H1 (cell line): ENCODE results near the gene PSMB4. TPM values are rescaled to one million over a fixed set of nuclear protein-coding genes. Genes with fewer than 3 reads are reported as not detected.

ENCODE experiments used
- CTCF ChIA-PET: fragments of 300-600 bp; sonication (Branson Sonifier 250); formaldehyde crosslinking; loops from one replicate; lab custom pipeline; 2021; ENCODE audit not compliant: partially characterized antibody; lab: Charles Lee
- POLR2A ChIA-PET: fragments of 300-600 bp; sonication (Branson Sonifier 250); formaldehyde crosslinking; loops from one replicate; lab custom pipeline; 2021; ENCODE audit warnings: inconsistent platforms; ENCODE audit not compliant: partially characterized antibody; lab: Charles Lee
- DNase-seq, 2 experiments: peaks; one replicate each; pipeline versions ENCODE4 v3.0.0 to v3.0.0-alpha.2; 2010 to 2022; ENCODE audit warnings: low spot score in 2 of 2, low read depth in 1 of 2, mixed read lengths in 1 of 2
- FAIRE-seq: peaks from 2 replicates; lab custom pipeline; 2011; peaks lifted over from hg19 to GRCh38; lab: Jason Lieb, UNC
- H2AFZ ChIP-seq: 2 replicates; pipeline ENCODE4 v1.8.1; 2012; ENCODE audit warnings: low read length, inconsistent platforms
- H2AK5ac ChIP-seq: 2 replicates; pipeline ENCODE4 v1.6.1; 2013; ENCODE audit warnings: low read depth, low read length
- H2BK120ac ChIP-seq: replicated peaks from 2 replicates; pipeline ENCODE3; 2013; ENCODE audit warnings: low read depth, low read length, inconsistent platforms
- H2BK12ac ChIP-seq: 2 replicates; pipeline ENCODE4 v1.6.1; 2013; ENCODE audit warnings: low read depth, low read length
- H2BK15ac ChIP-seq: 2 replicates; pipeline ENCODE4 v1.6.1; 2013; ENCODE audit warnings: low read length
- H2BK20ac ChIP-seq: 2 replicates; pipeline ENCODE4 v1.6.1; 2013; ENCODE audit warnings: low read length
- H2BK5ac ChIP-seq: 2 replicates; pipeline ENCODE4 v1.6.1; 2013; ENCODE audit warnings: low read depth, low read length
- H3K14ac ChIP-seq: 2 replicates; pipeline ENCODE4 v1.6.1; 2013; ENCODE audit warnings: inconsistent platforms; ENCODE audit not compliant: insufficient read length
- H3K18ac ChIP-seq: 2 replicates; pipeline ENCODE4 v1.6.1; 2013; ENCODE audit warnings: low read length; ENCODE audit errors: extremely low read depth
- H3K23ac ChIP-seq: 2 replicates; pipeline ENCODE4 v1.6.1; 2013; ENCODE audit warnings: inconsistent platforms; ENCODE audit not compliant: insufficient read length
- H3K23me2 ChIP-seq: 2 replicates; pipeline ENCODE4 v1.6.1; 2013; ENCODE audit warnings: low read depth, low read length
- H3K27ac ChIP-seq: 2 replicates; pipeline ENCODE4 v1.6.1; 2011; ENCODE audit warnings: low read depth, low read length, inconsistent platforms
- H3K27me3 ChIP-seq, 4 experiments: replicated peaks in 1 of 4; 1 replicate in 1 of 4; 2 replicates in 3 of 4; pipeline versions ENCODE4 v1.6.1 to v1.8.1; 2011 to 2013; ENCODE audit warnings: low read length in 3 of 4, mild to moderate bottlenecking in 3 of 4, inconsistent platforms in 2 of 4, mixed read lengths in 2 of 4, moderate library complexity in 1 of 4; ENCODE audit not compliant: control insufficient read depth in 3 of 4, insufficient read depth in 3 of 4; ENCODE audit errors: extremely low read depth in 1 of 4
- H3K36me3 ChIP-seq, 4 experiments: 2 replicates each; pipeline versions ENCODE4 v1.6.1 to v1.8.1; 2011 to 2013; ENCODE audit warnings: mild to moderate bottlenecking in 4 of 4, low read length in 3 of 4, moderate library complexity in 2 of 4, control low read depth in 1 of 4, inconsistent platforms in 1 of 4; ENCODE audit not compliant: insufficient read depth in 4 of 4, control insufficient read depth in 2 of 4
- H3K4ac ChIP-seq: replicated peaks from 2 replicates; pipeline ENCODE3; 2013; ENCODE audit warnings: low read length, low read depth, mixed read lengths, inconsistent platforms; ENCODE audit not compliant: insufficient read length
- H3K4me1 ChIP-seq, 4 experiments: replicated peaks in 1 of 4; 1 replicate in 1 of 4; 2 replicates in 3 of 4; pipeline versions ENCODE4 v1.6.1 to v1.8.1; 2011 to 2013; ENCODE audit warnings: low read length in 3 of 4, inconsistent platforms in 2 of 4, mixed read lengths in 1 of 4; ENCODE audit not compliant: insufficient read depth in 4 of 4, control insufficient read depth in 3 of 4
- H3K4me2 ChIP-seq, 2 experiments: 2 replicates each; pipeline versions ENCODE4 v1.6.1 to v1.8.1; 2011 to 2013; ENCODE audit warnings: low read depth in 2 of 2, low read length in 2 of 2, control low read depth in 1 of 2, inconsistent platforms in 1 of 2, mild to moderate bottlenecking in 1 of 2; ENCODE audit not compliant: insufficient read depth in 1 of 2
- H3K4me3 ChIP-seq, 4 experiments: fragments of 200-600, 300-600 bp in 1 of 4; sonication (generic), shearing (Covaris generic), sonication (Bioruptor Twin) in 1 of 4; 2 replicates each; pipeline versions ENCODE4 v1.5.1 to v1.8.1; 2011 to 2016; ENCODE audit warnings: low read length in 4 of 4, low read depth in 3 of 4, control low read depth in 2 of 4, inconsistent platforms in 2 of 4, mild to moderate bottlenecking in 2 of 4, mixed read lengths in 1 of 4, moderate library complexity in 1 of 4; ENCODE audit not compliant: insufficient read depth in 2 of 4; ENCODE audit errors: extremely low read depth in 1 of 4
- H3K56ac ChIP-seq: replicated peaks from 2 replicates; pipeline ENCODE3; 2013; ENCODE audit warnings: low read depth, mild to moderate bottlenecking, mixed read lengths, low read length, inconsistent platforms; ENCODE audit not compliant: insufficient read length
- H3K79me1 ChIP-seq: 2 replicates; pipeline ENCODE4 v1.6.1; 2013; ENCODE audit warnings: low read depth, low read length, control low read depth
- H3K79me2 ChIP-seq, 2 experiments: 2 replicates each; pipeline versions ENCODE4 v1.6.1 to v1.8.1; 2012 to 2013; ENCODE audit warnings: low read length in 2 of 2, mild to moderate bottlenecking in 2 of 2, inconsistent platforms in 1 of 2; ENCODE audit not compliant: insufficient read depth in 2 of 2, control insufficient read depth in 1 of 2
- H3K9ac ChIP-seq, 4 experiments: replicated peaks in 1 of 4; 1 replicate in 1 of 4; 2 replicates in 3 of 4; pipeline versions ENCODE4 v1.6.1 to v1.8.1; 2011 to 2013; ENCODE audit warnings: low read depth in 3 of 4, low read length in 3 of 4, control low read depth in 2 of 4, mild to moderate bottlenecking in 2 of 4, moderate library complexity in 2 of 4, inconsistent platforms in 1 of 4; ENCODE audit errors: extremely low read depth in 1 of 4
- H3K9me3 ChIP-seq, 2 experiments: 2 replicates each; pipeline versions ENCODE4 v1.6.1 to v1.8.1; 2012 to 2013; ENCODE audit warnings: mild to moderate bottlenecking in 2 of 2, moderate library complexity in 2 of 2, control low read depth in 1 of 2, inconsistent platforms in 1 of 2, low read depth in 1 of 2, low read length in 1 of 2, mixed read lengths in 1 of 2; ENCODE audit not compliant: insufficient read depth in 2 of 2
- H4K20me1 ChIP-seq, 2 experiments: replicated peaks in 1 of 2; 2 replicates each; pipeline versions ENCODE3 to v1.8.1; 2011 to 2013; ENCODE audit warnings: inconsistent platforms in 2 of 2, low read length in 2 of 2, mild to moderate bottlenecking in 1 of 2; ENCODE audit not compliant: insufficient read depth in 2 of 2, control insufficient read depth in 1 of 2
- H4K5ac ChIP-seq: 2 replicates; pipeline ENCODE4 v1.6.1; 2013; ENCODE audit warnings: low read length, low read depth, mixed read lengths, inconsistent platforms; ENCODE audit not compliant: insufficient read length
- H4K8ac ChIP-seq: 2 replicates; pipeline ENCODE4 v1.8.0; 2013; ENCODE audit warnings: mild to moderate bottlenecking, moderate library complexity, low read length, inconsistent platforms; ENCODE audit not compliant: insufficient read depth; ENCODE audit errors: extremely low read depth
- H4K91ac ChIP-seq: replicated peaks from 2 replicates; pipeline ENCODE3; 2013; ENCODE audit warnings: low read length, mixed read lengths, inconsistent platforms; ENCODE audit not compliant: insufficient read length
- KDM4A ChIP-seq: IDR thresholded peaks from one replicate; pipeline ENCODE4 v1.7.1; 2012; ENCODE audit warnings: low read depth, mild to moderate bottlenecking, moderate library complexity, low read length, inconsistent platforms; ENCODE audit not compliant: severe bottlenecking
- WGBS, 2 experiments: shearing (Covaris generic) in 1 of 2; methylation state at CpG; one replicate each; pipeline versions ENCODE4 v1.1.6 to v1.1.7; 2013 to 2015; ENCODE audit warnings: low lambda C conversion rate in 2 of 2, mixed read lengths in 2 of 2, inconsistent platforms in 1 of 2, low coverage in 1 of 2, missing lambda C conversion rate in 1 of 2; ENCODE audit not compliant: insufficient replicate concordance in 2 of 2, insufficient coverage in 1 of 2, insufficient read length in 1 of 2; ENCODE audit errors: extremely low coverage in 1 of 2, missing lambda C conversion rate in 1 of 2; 5-methylcytosine and 5-hydroxymethylcytosine counted together
- polyA plus RNA-seq, 7 experiments: library from polyadenylated mRNA; depleted of rRNA in 3 of 7; stranded (reverse) in 5 of 7; unstranded in 2 of 7; fragments of >200 nt in 5 of 7; fragments of 200-250 nt in 2 of 7; gene quantifications; 1 replicate in 5 of 7; 2 replicates in 1 of 7; 4 replicates in 1 of 7; pipeline versions ENCODE4 v1.2.1 to v1.2.3, GENCODE V29; 2011 to 2013; ENCODE audit warnings: missing spikeins in 2 of 7, mixed read lengths in 2 of 7
- total RNA-seq: library from RNA; stranded (reverse); fragmentation: NEBNext Ultra II Directional; extraction: Animal tissue kit (Norgen Biotek cat#: 25700); gene quantifications from 2 replicates; pipeline ENCODE4 v1.2.1, GENCODE V29; 2021

The PSMB4 gene
- total and polyA plus RNA-seq, 2 of the 8 experiments (the other 6 are each of a cell fraction or from before 2014, with no cell fraction given): 430 to 1,098 TPM

DNA sequence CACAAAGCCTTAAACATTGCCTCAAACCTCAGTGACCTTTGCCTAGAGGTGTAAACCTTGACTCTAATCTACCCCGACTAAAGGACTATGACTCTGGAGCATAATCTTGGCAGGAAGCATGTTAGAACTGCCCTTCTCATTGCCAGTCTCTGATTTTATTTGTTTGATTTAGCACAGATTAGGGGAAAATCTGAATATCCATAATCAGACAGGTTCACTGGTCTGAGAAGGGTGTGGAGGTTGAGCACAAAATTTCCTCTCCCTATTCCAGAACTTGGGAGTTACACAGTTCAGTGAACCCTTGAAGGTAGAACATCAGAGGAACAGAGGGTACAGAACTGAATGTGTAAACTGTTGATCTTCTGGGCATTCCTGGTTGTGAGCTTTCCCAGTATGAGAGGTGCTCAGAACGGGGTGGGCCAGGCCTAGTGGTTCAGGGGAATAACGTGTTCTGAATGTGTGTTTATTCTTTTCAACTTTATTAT lies 8.3 kb upstream of the PSMB4 start:
- H3K27me3 ChIP-seq: no peaks in the 10 kb centered on the region
- H2BK12ac ChIP-seq: no peak overlapping the region
- no peaks in the 10 kb centered on the region for H3K79me1 ChIP-seq
- WGBS, 2 experiments: 95% methylated on average over 3 of the region's 3 CpGs; no CpG with 5 or more reads in 1 of the 2 experiments
- H4K20me1 ChIP-seq: no peaks in the 10 kb centered on the region
- no peaks in the 10 kb centered on the region for H3K36me3 ChIP-seq
- H3K79me2 ChIP-seq: no peaks in the 10 kb centered on the region
- no peak overlapping the region for H2AK5ac ChIP-seq
- no peak overlapping the region for H3K14ac ChIP-seq
- H3K9ac ChIP-seq: no peak overlapping the region
- DNase-seq: no peak
- H4K91ac ChIP-seq: no peak overlapping the region
- no peak overlapping the region for H2BK15ac ChIP-seq
- H3K4ac ChIP-seq: no peak overlapping the region
- H3K4me1 ChIP-seq: no peaks in the 10 kb centered on the region
- no peak overlapping the region for H3K18ac ChIP-seq
- H4K8ac ChIP-seq: no peak overlapping the region
- TF ChIP-seq KDM4A: no peak
- TF ChIP-seq, all 59 proteins: peak for 0
- no peak overlapping the region for H2BK5ac ChIP-seq
- H2BK120ac ChIP-seq: no peak overlapping the region
- H2AFZ ChIP-seq: no peak overlapping the region
- H4K5ac ChIP-seq: no peak overlapping the region
- no peak overlapping the region for H2BK20ac ChIP-seq
- ChIA-PET POLR2A (interaction anchor here (1.4 kb wide), 1 partner anchor 22 kb away, joined by 7 read pairs; no protein-coding TSS in a partner anchor), CTCF (interaction anchor here (1.3 to 2.2 kb wide), 2 partner anchors 90 kb away, joined by 3 to 9 read pairs; no protein-coding TSS in a partner anchor)
- H3K4me2 ChIP-seq: no peak overlapping the region
- FAIRE-seq: no peak
- no peak overlapping the region for H3K4me3 ChIP-seq
- H3K23me2 ChIP-seq: no peaks in the 10 kb centered on the region
- H3K27ac ChIP-seq: no peak overlapping the region
- H3K9me3 ChIP-seq: 0 out of 4 replicates have a peak, but pooled peaks cover 0 to 4% of the 10 kb centered on the region in 2 experiments
- H3K56ac ChIP-seq: no peak overlapping the region
- no peak overlapping the region for H3K23ac ChIP-seq
